Sigmoid colon (tissue), 3 donors: ENCODE results near the gene HIRIP3.

Experiments
- POLR2A ChIP-seq, 2 donors: fragments of 450-650 bp; IDR thresholded peaks; one replicate each; pipeline ENCODE4 v1.6.1; 2016; ENCODE audit warnings: antibody characterized with exemption in 2 of 2, mild to moderate bottlenecking in 2 of 2, moderate library complexity in 2 of 2
- TF ChIP-seq, protein P1 (sequence below), 4 experiments: fragments of 450-650 bp in 3 of 4; fragments of 200-600 bp in 1 of 4; IDR thresholded peaks; one replicate each; pipeline ENCODE4 v1.5.1; 2016 to 2019; ENCODE audit warnings: antibody characterized with exemption in 4 of 4, mild to moderate bottlenecking in 3 of 4, moderate library complexity in 2 of 4

DNA sequence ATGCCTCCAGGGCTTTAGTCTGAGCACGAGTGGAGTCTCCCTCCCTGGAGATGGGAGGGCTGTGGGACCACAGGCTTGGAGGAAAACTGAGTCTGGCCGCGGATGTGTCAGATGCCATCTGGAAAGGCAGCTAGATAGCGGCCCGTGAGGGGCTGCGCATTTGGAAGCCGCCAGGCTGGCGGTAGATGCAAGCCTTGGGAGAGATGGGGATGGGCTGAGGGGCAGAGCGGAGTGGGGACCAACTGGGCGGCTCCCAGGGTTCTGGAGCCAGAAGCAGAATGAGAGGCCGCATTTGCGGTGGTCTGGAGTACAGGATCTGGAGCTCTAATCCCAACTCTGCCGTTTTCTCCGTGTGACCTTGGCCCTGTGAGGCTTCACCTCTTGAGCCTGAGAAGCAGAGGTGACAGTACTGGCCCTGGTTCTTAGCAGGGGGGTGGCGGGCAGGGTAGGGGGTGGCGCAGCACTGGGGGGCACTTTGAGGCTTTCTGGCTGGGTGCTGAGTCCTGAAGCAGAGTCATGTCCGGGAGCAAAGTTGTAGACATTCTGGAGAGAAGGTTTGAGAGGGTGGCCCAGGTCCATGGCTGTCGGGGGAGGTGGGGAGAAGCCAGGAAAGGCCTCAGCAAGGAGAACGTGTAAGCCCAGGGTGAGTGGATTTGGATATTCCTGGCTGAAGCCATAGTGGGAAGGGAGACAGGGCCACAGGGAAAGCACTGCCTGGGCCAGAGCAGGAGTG lies 7.4 kb upstream of the HIRIP3 start:
- TF ChIP-seq, protein P1, sequence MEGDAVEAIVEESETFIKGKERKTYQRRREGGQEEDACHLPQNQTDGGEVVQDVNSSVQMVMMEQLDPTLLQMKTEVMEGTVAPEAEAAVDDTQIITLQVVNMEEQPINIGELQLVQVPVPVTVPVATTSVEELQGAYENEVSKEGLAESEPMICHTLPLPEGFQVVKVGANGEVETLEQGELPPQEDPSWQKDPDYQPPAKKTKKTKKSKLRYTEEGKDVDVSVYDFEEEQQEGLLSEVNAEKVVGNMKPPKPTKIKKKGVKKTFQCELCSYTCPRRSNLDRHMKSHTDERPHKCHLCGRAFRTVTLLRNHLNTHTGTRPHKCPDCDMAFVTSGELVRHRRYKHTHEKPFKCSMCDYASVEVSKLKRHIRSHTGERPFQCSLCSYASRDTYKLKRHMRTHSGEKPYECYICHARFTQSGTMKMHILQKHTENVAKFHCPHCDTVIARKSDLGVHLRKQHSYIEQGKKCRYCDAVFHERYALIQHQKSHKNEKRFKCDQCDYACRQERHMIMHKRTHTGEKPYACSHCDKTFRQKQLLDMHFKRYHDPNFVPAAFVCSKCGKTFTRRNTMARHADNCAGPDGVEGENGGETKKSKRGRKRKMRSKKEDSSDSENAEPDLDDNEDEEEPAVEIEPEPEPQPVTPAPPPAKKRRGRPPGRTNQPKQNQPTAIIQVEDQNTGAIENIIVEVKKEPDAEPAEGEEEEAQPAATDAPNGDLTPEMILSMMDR (IDR thresholded peaks at IDR 0.05) = no peak
- TF ChIP-seq POLR2A (IDR thresholded peaks at IDR 0.05) = no peak
